Inflammatory macrophage treated with lipopolysaccharide for 4 hours (primary cell): Measurements from ENCODE around the gene SYT2.
"Not testable (repeated sequence)": the region's sequence is repeated elsewhere in the genome, so short reads cannot be mapped to it uniquely, and the experiment has no call there.

Experiments
- DNase-seq: peaks from one replicate; pipeline ENCODE4 v3.0.0-alpha.2; 2020

The SYT2 gene

GRCh38 chr1:202567738-202568137 lies 142.5 kb downstream of the SYT2 start:
- DNase-seq, result no peak

GRCh38 chr1:202565890-202566602 lies 144.2 kb downstream of the SYT2 start:
- no peak for DNase-seq

GRCh38 chr1:202564958-202565495 lies 145.2 kb downstream of the SYT2 start:
- DNase-seq, result no peak

GRCh38 chr1:202563818-202564217 lies 146.4 kb downstream of the SYT2 start:
- no peak for DNase-seq

GRCh38 chr1:202562444-202563060 lies 147.7 kb downstream of the SYT2 start:
- no peak for DNase-seq

- no peak for DNase-seq
Measured at GRCh38 chr1:202561726-202562443, 148.4 kb downstream of the SYT2 start.

GRCh38 chr1:202561240-202561639 lies 149.0 kb downstream of the SYT2 start:
- DNase-seq, result no peak

- not testable (repeated sequence) for DNase-seq
Measured at GRCh38 chr1:202557662-202558061, 152.6 kb downstream of the SYT2 start.

GRCh38 chr1:202556037-202556436 lies 154.2 kb downstream of the SYT2 start:
- not testable (repeated sequence) for DNase-seq

- not testable (repeated sequence) for DNase-seq
Measured at GRCh38 chr1:202554619-202555018, 155.6 kb downstream of the SYT2 start.

- DNase-seq, result peak; percentile 81
Measured at GRCh38 chr1:202553560-202554038, 156.7 kb downstream of the SYT2 start.

GRCh38 chr1:202553078-202553477 lies 157.2 kb downstream of the SYT2 start:
- DNase-seq, result not testable (repeated sequence)

GRCh38 chr1:202552615-202553014 lies 157.6 kb downstream of the SYT2 start:
- DNase-seq, result not testable (repeated sequence)

- no peak for DNase-seq
Measured at GRCh38 chr1:202551683-202552082, 158.6 kb downstream of the SYT2 start.

- DNase-seq, result not testable (repeated sequence)
Measured at GRCh38 chr1:202550088-202550487, 160.2 kb downstream of the SYT2 start.

- no peak for DNase-seq
Measured at GRCh38 chr1:202547215-202547614, 163.0 kb downstream of the SYT2 start.

GRCh38 chr1:202546796-202547195 lies 163.5 kb downstream of the SYT2 start:
- DNase-seq, result not testable (repeated sequence)

- not testable (repeated sequence) for DNase-seq
Measured at GRCh38 chr1:202546377-202546776, 163.9 kb downstream of the SYT2 start.

- DNase-seq, result not testable (repeated sequence)
Measured at GRCh38 chr1:202545647-202546303, 164.5 kb downstream of the SYT2 start.

- not testable (repeated sequence) for DNase-seq
Measured at GRCh38 chr1:202544766-202545449, 165.3 kb downstream of the SYT2 start.

- DNase-seq, result not testable (repeated sequence)
Measured at GRCh38 chr1:202543537-202543936, 166.7 kb downstream of the SYT2 start.

- DNase-seq, result not testable (repeated sequence)
Measured at GRCh38 chr1:202542415-202542814, 167.8 kb downstream of the SYT2 start.
